Left ventricle myocardium inferior (tissue), 1 donor: Measurements from ENCODE around the gene EIF3F. TPM values are rescaled to one million over a fixed set of nuclear protein-coding genes. Genes with fewer than 3 reads are reported as not detected.
"Not testable (repeated sequence)": the region's sequence is repeated elsewhere in the genome, so short reads cannot be mapped to it uniquely, and the experiment has no call there.

Experiments
- DNase-seq: peaks from one replicate; pipeline ENCODE4 v3.0.0-alpha.2; 2020
- H3K27ac ChIP-seq: fragments of 200-600 bp; replicated peaks from 2 replicates; pipeline ENCODE4 v1.8.0; 2021
- H3K27me3 ChIP-seq: fragments of 200-600 bp; 2 replicates; pipeline ENCODE4 v1.8.0; 2021; ENCODE audit warnings: low read depth
- H3K36me3 ChIP-seq: fragments of 200-600 bp; 2 replicates; pipeline ENCODE4 v1.8.0; 2021
- H3K4me1 ChIP-seq: fragments of 200-600 bp; 2 replicates; pipeline ENCODE4 v1.8.0; 2021
- H3K4me3 ChIP-seq: fragments of 200-600 bp; 2 replicates; pipeline ENCODE4 v1.8.0; 2021; ENCODE audit warnings: mild to moderate bottlenecking, moderate library complexity
- H3K9me3 ChIP-seq: fragments of 200-600 bp; replicated peaks from 2 replicates; pipeline ENCODE4 v1.8.0; 2021
- CTCF ChIP-seq: fragments of 200-600 bp; IDR thresholded peaks from 2 replicates; pipeline ENCODE4 v1.8.0; 2021; ENCODE audit warnings: antibody characterized with exemption, mild to moderate bottlenecking, borderline replicate concordance
- intact Hi-C: fragments of 100-400 bp; cut with micrococcal nuclease; formaldehyde crosslinking; loops from one replicate; pipeline ENCODE4 v1.11.0; 2022
- total RNA-seq: library from RNA; stranded (reverse); fragmentation: NEBNext Ultra II Directional; extraction: Animal tissue kit (Norgen Biotek cat#: 25700); gene quantifications from one replicate; pipeline ENCODE4 v1.2.1, GENCODE V29; 2021
- donor health status: DM: no; HTN: yes; CAD: no; lungs with severe emphysema.

Gene EIF3F
- total RNA-seq, 1 donor from 2014 or later, result 151 TPM

GRCh38 chr11:7983832-7984590 is 3.1 kb upstream of the EIF3F start:
- no peak for TF ChIP-seq CTCF
- intact Hi-C loops, result no loop called here
- Histone ChIP-seq H3K4me1 (peaks cover 29% of the 10 kb centered on the region), H3K27ac (no peak overlapping the region), H3K4me3 (no peak overlapping the region), H3K36me3 (peaks cover 3% of the 10 kb centered on the region), H3K27me3 (no peaks in the 10 kb centered on the region), H3K9me3 (no peaks in the 10 kb centered on the region)
- DNase-seq, result no peak

- Histone ChIP-seq H3K27ac (peak overlapping the region; percentile 82), H3K4me1 (peaks cover 43% of the 10 kb centered on the region)
Observed at GRCh38 chr11:7987560-7987883, 385 bp downstream of the EIF3F start.

GRCh38 chr11:7994581-7995278 is 7.6 kb downstream of the EIF3F start:
- H3K9me3 ChIP-seq, result no peaks in the 10 kb centered on the region
- no peak for DNase-seq
- H3K27ac ChIP-seq, result no peak overlapping the region
- no peaks in the 10 kb centered on the region for H3K27me3 ChIP-seq
- no peak overlapping the region for H3K4me3 ChIP-seq
- TF ChIP-seq CTCF, result no peak
- H3K4me1 ChIP-seq, result peaks cover 21% of the 10 kb centered on the region
- intact Hi-C loops, result no loop called here
- peaks cover 91% of the 10 kb centered on the region for H3K36me3 ChIP-seq

More at GRCh38 chr11:7987560-7987883, 385 bp downstream of the EIF3F start:
- H3K36me3 ChIP-seq, result peaks cover 28% of the 10 kb centered on the region
- not testable (repeated sequence) for DNase-seq, H3K27me3 ChIP-seq, H3K9me3 ChIP-seq
- peak overlapping the region; percentile 83 for H3K4me3 ChIP-seq
- intact Hi-C loops, result loop anchor here (2.0 kb wide), 1 partner anchor 93 kb away; no protein-coding TSS in a partner anchor

GRCh38 chr11:7999795-8000194 is 12.7 kb downstream of the EIF3F start:
- Histone ChIP-seq H3K36me3 (peaks cover 50% of the 10 kb centered on the region), H3K4me3 (no peak overlapping the region), H3K4me1 (peaks cover 8% of the 10 kb centered on the region), H3K27me3 (no peaks in the 10 kb centered on the region), H3K9me3 (no peaks in the 10 kb centered on the region), H3K27ac (no peak overlapping the region)
- TF ChIP-seq CTCF, result no peak
- DNase-seq, result no peak
- intact Hi-C loops, result no loop called here

- no peaks in the 10 kb centered on the region for H3K27me3 ChIP-seq
Observed at GRCh38 chr11:8000390-8000789, 13.3 kb downstream of the EIF3F start.

More at GRCh38 chr11:8000390-8000789, 13.3 kb downstream of the EIF3F start:
- no peaks in the 10 kb centered on the region for H3K9me3 ChIP-seq
- intact Hi-C loops, result no loop called here
- no peak overlapping the region for H3K4me3 ChIP-seq
- no peak for TF ChIP-seq CTCF
- no peak for DNase-seq
- peaks cover 2% of the 10 kb centered on the region for H3K4me1 ChIP-seq
- peaks cover 44% of the 10 kb centered on the region for H3K36me3 ChIP-seq
- no peak overlapping the region for H3K27ac ChIP-seq
